HEK293 (cell line): ENCODE measurements around the gene MRTFA.

ENCODE experiments used
- CTCF ChIA-PET: fragments of 350-600 bp; formaldehyde crosslinking; extraction: SDS; loops from one replicate; lab custom pipeline; 2021; ENCODE audit warnings: antibody characterized with exemption; lab: Yijun Ruan, JAX
- POLR2A ChIA-PET: fragments of 300-600 bp; formaldehyde crosslinking; extraction: SDS; loops from one replicate; lab custom pipeline; 2020; ENCODE audit warnings: antibody characterized with exemption, inconsistent platforms; lab: Yijun Ruan, JAX
- H3K27ac ChIP-seq: fragments of 200-500 bp; sonication (Bioruptor generic); 2 replicates; pipeline ENCODE4 v1.5.1; 2014; ENCODE audit warnings: low read depth, low read length, control low read depth, inconsistent platforms; ENCODE audit errors: extremely low read depth
- H3K36me3 ChIP-seq, 2 experiments: fragments of 200-500 bp in 1 of 2; sonication (Bioruptor generic) in 1 of 2; 1 replicate in 1 of 2; 2 replicates in 1 of 2; pipeline ENCODE4 v1.5.1; 2014 to 2017; ENCODE audit warnings: inconsistent platforms in 2 of 2, low read length in 2 of 2; ENCODE audit not compliant: control insufficient read depth in 2 of 2, insufficient read depth in 1 of 2
- H3K4me1 ChIP-seq: fragments of 200-500 bp; sonication (Bioruptor generic); 2 replicates; pipeline ENCODE4 v1.5.1; 2014; ENCODE audit warnings: mild to moderate bottlenecking, low read length, inconsistent platforms; ENCODE audit not compliant: control insufficient read depth, insufficient read depth
- H3K4me3 ChIP-seq: 2 replicates; pipeline ENCODE4 v1.5.1; 2011; ENCODE audit warnings: low read depth, mild to moderate bottlenecking, control low read depth, low read length, moderate library complexity
- H3K9me3 ChIP-seq: fragments of 200-500 bp; sonication (Bioruptor generic); 2 replicates; pipeline ENCODE4 v1.5.1; 2014; ENCODE audit warnings: low read depth, low read length, inconsistent platforms; ENCODE audit not compliant: control insufficient read depth, insufficient read depth
- ATF2 ChIP-seq: fragments of 450-650 bp; formaldehyde crosslinking; IDR thresholded peaks from 2 replicates; pipeline ENCODE4 v1.5.1; 2016; ENCODE audit warnings: missing biosample characterization, missing genetic modification characterization, low read depth
- INSM2 ChIP-seq: fragments of 450-650 bp; formaldehyde crosslinking; IDR thresholded peaks from 2 replicates; pipeline ENCODE4 v1.5.1; 2016; ENCODE audit warnings: missing biosample characterization, missing genetic modification characterization
- KLF16 ChIP-seq: fragments of 450-650 bp; formaldehyde crosslinking; IDR thresholded peaks from 2 replicates; pipeline ENCODE4 v1.5.1; 2017; ENCODE audit warnings: missing biosample characterization, missing genetic modification characterization
- REPIN1 ChIP-seq: fragments of 450-650 bp; formaldehyde crosslinking; IDR thresholded peaks from 2 replicates; pipeline ENCODE4 v1.5.1; 2017; ENCODE audit warnings: missing biosample characterization, missing genetic modification characterization, low read depth
- ZBTB11 ChIP-seq: fragments of 450-650 bp; formaldehyde crosslinking; conservative IDR thresholded peaks from 2 replicates; pipeline ENCODE4 v1.5.1; 2016; ENCODE audit warnings: low read depth, missing biosample characterization, missing genetic modification characterization
- ZFP3 ChIP-seq: fragments of 450-650 bp; formaldehyde crosslinking; IDR thresholded peaks from 2 replicates; pipeline ENCODE4 v1.5.1; 2016; ENCODE audit warnings: low read depth, missing biosample characterization, missing genetic modification characterization
- ZFP69B ChIP-seq: fragments of 450-650 bp; formaldehyde crosslinking; IDR thresholded peaks from 2 replicates; pipeline ENCODE4 v1.5.1; 2016; ENCODE audit warnings: missing biosample characterization, missing genetic modification characterization
- ZNF140 ChIP-seq: fragments of 450-650 bp; formaldehyde crosslinking; IDR thresholded peaks from 2 replicates; pipeline ENCODE4 v1.5.1; 2016; ENCODE audit warnings: missing biosample characterization, missing genetic modification characterization
- ZNF16 ChIP-seq: fragments of 450-650 bp; formaldehyde crosslinking; IDR thresholded peaks from 2 replicates; pipeline ENCODE4 v1.5.1; 2016; ENCODE audit warnings: low read depth, missing biosample characterization, missing genetic modification characterization
- ZNF175 ChIP-seq: fragments of 450-650 bp; formaldehyde crosslinking; IDR thresholded peaks from 2 replicates; pipeline ENCODE4 v1.5.1; 2016; ENCODE audit warnings: missing biosample characterization, missing genetic modification characterization
- ZNF433 ChIP-seq: fragments of 450-650 bp; formaldehyde crosslinking; IDR thresholded peaks from 2 replicates; pipeline ENCODE4 v1.5.1; 2016; ENCODE audit warnings: missing biosample characterization, missing genetic modification characterization, low read depth
- ZNF473 ChIP-seq: fragments of 450-650 bp; formaldehyde crosslinking; IDR thresholded peaks from 2 replicates; pipeline ENCODE4 v1.5.1; 2017; ENCODE audit warnings: missing biosample characterization, missing genetic modification characterization
- ZNF514 ChIP-seq: fragments of 450-650 bp; formaldehyde crosslinking; IDR thresholded peaks from 2 replicates; pipeline ENCODE4 v1.5.1; 2016; ENCODE audit warnings: missing biosample characterization, missing genetic modification characterization
- ZNF664 ChIP-seq: fragments of 450-650 bp; formaldehyde crosslinking; IDR thresholded peaks from 2 replicates; pipeline ENCODE4 v1.5.1; 2016; ENCODE audit warnings: missing biosample characterization, missing genetic modification characterization
- TF ChIP-seq, protein P1 (sequence below): fragments of 450-650 bp; formaldehyde crosslinking; IDR thresholded peaks from 2 replicates; pipeline ENCODE4 v1.5.1; 2017; ENCODE audit warnings: missing biosample characterization, missing genetic modification characterization
- TF ChIP-seq, protein P2 (sequence below): fragments of 450-650 bp; formaldehyde crosslinking; IDR thresholded peaks from 2 replicates; pipeline ENCODE4 v1.5.1; 2016; ENCODE audit warnings: missing biosample characterization, missing genetic modification characterization
- TF ChIP-seq, protein P3 (sequence below): fragments of 450-650 bp; formaldehyde crosslinking; IDR thresholded peaks from 2 replicates; pipeline ENCODE4 v1.5.1; 2016; ENCODE audit warnings: missing biosample characterization, missing genetic modification characterization
- TF ChIP-seq, protein P4 (sequence below): fragments of 450-650 bp; formaldehyde crosslinking; IDR thresholded peaks from 2 replicates; pipeline ENCODE4 v1.5.1; 2016; ENCODE audit warnings: missing biosample characterization, missing genetic modification characterization
- TF ChIP-seq, protein P5 (sequence below): fragments of 450-650 bp; formaldehyde crosslinking; IDR thresholded peaks from 2 replicates; pipeline ENCODE4 v1.5.1; 2016; ENCODE audit warnings: missing biosample characterization, missing genetic modification characterization

The MRTFA gene

DNA sequence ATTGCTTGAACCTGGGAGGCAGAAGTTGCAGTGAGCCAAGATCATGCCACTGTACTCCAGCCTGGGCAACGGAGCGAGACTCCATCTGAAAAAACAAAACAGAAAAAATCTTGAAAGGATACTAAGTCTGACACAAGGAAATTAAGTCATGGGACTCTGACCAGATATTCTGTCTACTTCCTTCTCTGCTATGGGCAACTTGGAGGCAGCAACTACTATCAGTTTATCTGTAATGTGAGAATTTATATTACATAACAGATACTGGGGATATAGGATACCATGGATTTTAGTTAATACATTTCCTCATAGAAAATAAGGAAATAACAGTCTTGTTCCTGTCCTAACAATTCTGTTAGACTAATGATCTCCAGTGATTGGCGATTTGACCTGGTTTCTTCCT lies 267.7 kb downstream of the MRTFA start (continued):
- TF ChIP-seq ZBTB11 (tag by site-specific recombination): no peak

DNA sequence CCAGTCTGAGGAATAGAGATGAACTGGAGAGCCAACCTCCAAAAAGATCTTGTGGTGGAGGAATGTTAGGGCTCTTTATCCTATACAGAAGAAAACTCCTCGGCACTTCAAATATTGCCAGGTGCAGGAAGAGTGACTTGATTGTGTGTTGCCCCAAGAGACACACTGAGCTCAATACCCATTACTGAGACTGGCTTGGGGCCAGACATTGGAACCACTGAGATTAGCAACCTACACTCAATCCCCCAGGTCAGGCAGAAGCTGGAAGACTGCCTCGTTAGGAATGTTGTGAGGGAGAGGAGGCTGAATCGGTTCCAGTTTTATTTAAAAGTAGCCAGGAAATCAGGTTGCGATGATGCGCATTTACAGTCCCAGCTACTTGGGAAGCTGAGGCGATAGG lies 268.5 kb downstream of the MRTFA start:
- Histone ChIP-seq H3K9me3 (no peaks in the 10 kb centered on the region), H3K27ac (no peak overlapping the region), H3K36me3 (peaks cover 51 to 69% of the 10 kb centered on the region in 2 experiments), H3K4me1 (peaks cover 8% of the 10 kb centered on the region), H3K4me3 (no peak overlapping the region)
- ChIA-PET CTCF (interaction anchor here (0.6 to 1.6 kb wide), 4 partner anchors 20 to 343 kb away, joined by 3 to 5 read pairs (median 4); partner anchors contain the start of gene ADSL), POLR2A (interaction anchor here (0.6 kb wide), 1 partner anchor 18 kb away, joined by 3 read pairs; no protein-coding TSS in a partner anchor)
- TF ChIP-seq ZNF473 (tag by site-specific recombination) (no peak), REPIN1 (no peak), ZFP3 (tag by site-specific recombination) (no peak), ZNF433 (tag by site-specific recombination) (no peak), ZNF16 (tag by site-specific recombination) (no peak), ZFP69B (tag by site-specific recombination) (no peak), ATF2 (tag by site-specific recombination) (no peak), INSM2 (no peak), KLF16 (tag by site-specific recombination) (no peak), ZNF664 (tag by site-specific recombination) (no peak), ZNF140 (tag by site-specific recombination) (no peak), ZNF175 (tag by site-specific recombination) (no peak), ZNF514 (tag by site-specific recombination) (no peak)
- TF ChIP-seq, protein P1, sequence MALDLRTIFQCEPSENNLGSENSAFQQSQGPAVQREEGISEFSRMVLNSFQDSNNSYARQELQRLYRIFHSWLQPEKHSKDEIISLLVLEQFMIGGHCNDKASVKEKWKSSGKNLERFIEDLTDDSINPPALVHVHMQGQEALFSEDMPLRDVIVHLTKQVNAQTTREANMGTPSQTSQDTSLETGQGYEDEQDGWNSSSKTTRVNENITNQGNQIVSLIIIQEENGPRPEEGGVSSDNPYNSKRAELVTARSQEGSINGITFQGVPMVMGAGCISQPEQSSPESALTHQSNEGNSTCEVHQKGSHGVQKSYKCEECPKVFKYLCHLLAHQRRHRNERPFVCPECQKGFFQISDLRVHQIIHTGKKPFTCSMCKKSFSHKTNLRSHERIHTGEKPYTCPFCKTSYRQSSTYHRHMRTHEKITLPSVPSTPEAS (tag by site-specific recombination): no peak
- TF ChIP-seq, protein P2, sequence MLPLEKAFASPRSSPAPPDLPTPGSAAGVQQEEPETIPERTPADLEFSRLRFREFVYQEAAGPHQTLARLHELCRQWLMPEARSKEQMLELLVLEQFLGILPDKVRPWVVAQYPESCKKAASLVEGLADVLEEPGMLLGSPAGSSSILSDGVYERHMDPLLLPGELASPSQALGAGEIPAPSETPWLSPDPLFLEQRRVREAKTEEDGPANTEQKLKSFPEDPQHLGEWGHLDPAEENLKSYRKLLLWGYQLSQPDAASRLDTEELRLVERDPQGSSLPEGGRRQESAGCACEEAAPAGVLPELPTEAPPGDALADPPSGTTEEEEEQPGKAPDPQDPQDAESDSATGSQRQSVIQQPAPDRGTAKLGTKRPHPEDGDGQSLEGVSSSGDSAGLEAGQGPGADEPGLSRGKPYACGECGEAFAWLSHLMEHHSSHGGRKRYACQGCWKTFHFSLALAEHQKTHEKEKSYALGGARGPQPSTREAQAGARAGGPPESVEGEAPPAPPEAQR (tag by site-specific recombination): no peak
- TF ChIP-seq, protein P3, sequence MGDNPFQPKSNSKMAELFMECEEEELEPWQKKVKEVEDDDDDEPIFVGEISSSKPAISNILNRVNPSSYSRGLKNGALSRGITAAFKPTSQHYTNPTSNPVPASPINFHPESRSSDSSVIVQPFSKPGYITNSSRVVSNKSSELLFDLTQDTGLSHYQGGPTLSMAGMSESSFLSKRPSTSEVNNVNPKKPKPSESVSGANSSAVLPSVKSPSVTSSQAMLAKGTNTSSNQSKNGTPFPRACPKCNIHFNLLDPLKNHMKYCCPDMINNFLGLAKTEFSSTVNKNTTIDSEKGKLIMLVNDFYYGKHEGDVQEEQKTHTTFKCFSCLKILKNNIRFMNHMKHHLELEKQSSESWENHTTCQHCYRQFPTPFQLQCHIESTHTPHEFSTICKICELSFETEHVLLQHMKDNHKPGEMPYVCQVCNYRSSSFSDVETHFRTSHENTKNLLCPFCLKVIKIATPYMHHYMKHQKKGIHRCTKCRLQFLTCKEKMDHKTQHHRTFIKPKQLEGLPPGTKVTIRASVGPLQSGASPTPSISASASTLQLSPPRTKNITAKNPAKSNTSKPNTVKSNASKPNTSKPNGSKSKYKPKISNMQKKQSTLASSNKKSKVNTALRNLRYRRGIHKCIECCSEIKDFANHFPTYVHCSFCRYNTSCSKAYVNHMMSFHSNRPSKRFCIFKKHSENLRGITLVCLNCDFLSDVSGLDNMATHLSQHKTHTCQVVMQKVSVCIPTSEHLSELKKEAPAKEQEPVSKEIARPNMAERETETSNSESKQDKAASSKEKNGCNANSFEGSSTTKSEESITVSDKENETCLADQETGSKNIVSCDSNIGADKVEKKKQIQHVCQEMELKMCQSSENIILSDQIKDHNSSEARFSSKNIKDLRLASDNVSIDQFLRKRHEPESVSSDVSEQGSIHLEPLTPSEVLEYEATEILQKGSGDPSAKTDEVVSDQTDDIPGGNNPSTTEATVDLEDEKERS (tag by site-specific recombination): no peak
- TF ChIP-seq, protein P4, sequence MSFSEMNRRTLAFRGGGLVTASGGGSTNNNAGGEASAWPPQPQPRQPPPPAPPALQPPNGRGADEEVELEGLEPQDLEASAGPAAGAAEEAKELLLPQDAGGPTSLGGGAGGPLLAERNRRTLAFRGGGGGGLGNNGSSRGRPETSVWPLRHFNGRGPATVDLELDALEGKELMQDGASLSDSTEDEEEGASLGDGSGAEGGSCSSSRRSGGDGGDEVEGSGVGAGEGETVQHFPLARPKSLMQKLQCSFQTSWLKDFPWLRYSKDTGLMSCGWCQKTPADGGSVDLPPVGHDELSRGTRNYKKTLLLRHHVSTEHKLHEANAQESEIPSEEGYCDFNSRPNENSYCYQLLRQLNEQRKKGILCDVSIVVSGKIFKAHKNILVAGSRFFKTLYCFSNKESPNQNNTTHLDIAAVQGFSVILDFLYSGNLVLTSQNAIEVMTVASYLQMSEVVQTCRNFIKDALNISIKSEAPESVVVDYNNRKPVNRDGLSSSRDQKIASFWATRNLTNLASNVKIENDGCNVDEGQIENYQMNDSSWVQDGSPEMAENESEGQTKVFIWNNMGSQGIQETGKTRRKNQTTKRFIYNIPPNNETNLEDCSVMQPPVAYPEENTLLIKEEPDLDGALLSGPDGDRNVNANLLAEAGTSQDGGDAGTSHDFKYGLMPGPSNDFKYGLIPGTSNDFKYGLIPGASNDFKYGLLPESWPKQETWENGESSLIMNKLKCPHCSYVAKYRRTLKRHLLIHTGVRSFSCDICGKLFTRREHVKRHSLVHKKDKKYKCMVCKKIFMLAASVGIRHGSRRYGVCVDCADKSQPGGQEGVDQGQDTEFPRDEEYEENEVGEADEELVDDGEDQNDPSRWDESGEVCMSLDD: no peak
- TF ChIP-seq, protein P5, sequence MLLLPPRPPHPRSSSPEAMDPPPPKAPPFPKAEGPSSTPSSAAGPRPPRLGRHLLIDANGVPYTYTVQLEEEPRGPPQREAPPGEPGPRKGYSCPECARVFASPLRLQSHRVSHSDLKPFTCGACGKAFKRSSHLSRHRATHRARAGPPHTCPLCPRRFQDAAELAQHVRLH (tag by site-specific recombination): no peak
